ENCODE results near the gene TBL3. TPM values are rescaled to one million over a fixed set of nuclear protein-coding genes. Genes with fewer than 3 reads are reported as not detected.

The TBL3 gene
- total and polyA plus RNA-seq, 7 donors, result 31.5 to 78.0 (median 41.8) TPM

- no peaks in the 10 kb centered on the region for H3K9me3 ChIP-seq
- DNase-seq (no peak), ATAC-seq (no peak)
- intact Hi-C loops (cut with DNase I), result no loop called here
- H3K4me1 ChIP-seq, result peaks cover 21% of the 10 kb centered on the region
- no peak overlapping the region for H3K27ac ChIP-seq
- no peaks in the 10 kb centered on the region for H3K27me3 ChIP-seq (ENCODE audit: insufficient read depth in 3 of 3, low read length in 2 of 3)
- peaks cover 8 to 50% of the 10 kb centered on the region in 2 donors for H3K36me3 ChIP-seq (ENCODE audit: insufficient read depth in 1 of 2, low read depth in 1 of 2)
- TF ChIP-seq, protein P1, sequence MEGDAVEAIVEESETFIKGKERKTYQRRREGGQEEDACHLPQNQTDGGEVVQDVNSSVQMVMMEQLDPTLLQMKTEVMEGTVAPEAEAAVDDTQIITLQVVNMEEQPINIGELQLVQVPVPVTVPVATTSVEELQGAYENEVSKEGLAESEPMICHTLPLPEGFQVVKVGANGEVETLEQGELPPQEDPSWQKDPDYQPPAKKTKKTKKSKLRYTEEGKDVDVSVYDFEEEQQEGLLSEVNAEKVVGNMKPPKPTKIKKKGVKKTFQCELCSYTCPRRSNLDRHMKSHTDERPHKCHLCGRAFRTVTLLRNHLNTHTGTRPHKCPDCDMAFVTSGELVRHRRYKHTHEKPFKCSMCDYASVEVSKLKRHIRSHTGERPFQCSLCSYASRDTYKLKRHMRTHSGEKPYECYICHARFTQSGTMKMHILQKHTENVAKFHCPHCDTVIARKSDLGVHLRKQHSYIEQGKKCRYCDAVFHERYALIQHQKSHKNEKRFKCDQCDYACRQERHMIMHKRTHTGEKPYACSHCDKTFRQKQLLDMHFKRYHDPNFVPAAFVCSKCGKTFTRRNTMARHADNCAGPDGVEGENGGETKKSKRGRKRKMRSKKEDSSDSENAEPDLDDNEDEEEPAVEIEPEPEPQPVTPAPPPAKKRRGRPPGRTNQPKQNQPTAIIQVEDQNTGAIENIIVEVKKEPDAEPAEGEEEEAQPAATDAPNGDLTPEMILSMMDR (IDR thresholded peaks at IDR 0.05), result no peak
- 82 to 84% (median 82%) methylated on average over 32 to 37 of the region's 37 CpGs for WGBS, 3 donors
- no peak overlapping the region for H3K4me3 ChIP-seq
Measured at GRCh38 chr16:1978476-1979120, 6.7 kb downstream of the TBL3 start.

DNA sequence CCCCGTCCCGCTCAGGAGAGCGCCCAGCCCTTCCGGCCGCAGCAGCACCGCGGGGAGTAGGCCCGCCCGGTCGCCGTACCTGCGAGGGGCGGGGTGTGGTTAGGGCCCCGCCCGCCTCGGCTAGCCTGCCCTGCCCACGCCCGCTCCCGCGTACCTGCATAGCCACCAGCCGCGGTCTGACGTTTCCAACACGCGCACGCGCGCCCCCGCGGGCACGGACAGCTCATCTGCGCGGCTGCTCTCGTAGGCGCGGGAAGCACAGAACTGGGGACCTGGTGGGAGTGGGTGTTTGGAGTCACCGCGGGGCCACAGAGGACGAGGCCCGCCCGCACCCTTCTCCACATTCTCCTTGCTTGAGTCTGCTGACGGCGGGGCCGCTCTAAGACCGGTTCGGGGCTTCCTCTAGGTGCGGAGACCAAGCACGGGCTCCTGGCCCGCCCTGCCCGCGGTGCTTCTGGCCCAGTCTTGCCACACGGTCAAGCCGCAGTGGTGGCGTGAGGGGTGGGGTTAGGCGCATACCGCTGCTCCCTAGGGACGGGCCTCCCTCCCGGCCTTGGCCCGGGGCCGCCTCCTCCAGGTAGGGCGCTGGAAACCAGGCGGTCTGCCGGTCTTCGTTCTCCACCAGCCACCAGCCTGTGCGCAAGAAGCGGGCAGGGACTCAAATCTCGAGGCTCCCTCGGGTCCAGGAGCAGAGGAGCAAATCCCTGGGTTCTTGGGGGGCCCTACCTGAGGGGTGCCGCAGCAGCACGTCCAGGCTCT, 7.6 kb downstream of the TBL3 start:
- 50 to 60% (median 58%) methylated on average over 58 to 70 of the region's 70 CpGs for WGBS, 3 donors
- Histone ChIP-seq H3K4me1 (peaks cover 21% of the 10 kb centered on the region), H3K9me3 (no peaks in the 10 kb centered on the region), H3K4me3 (no peak overlapping the region), H3K27me3 (ENCODE audit: insufficient read depth in 3 of 3, low read length in 2 of 3) (no peaks in the 10 kb centered on the region), H3K27ac (no peak overlapping the region), H3K36me3 (ENCODE audit: insufficient read depth in 1 of 2, low read depth in 1 of 2) (peaks cover 8 to 48% of the 10 kb centered on the region in 2 donors)
- no peak for DNase-seq
- intact Hi-C loops (cut with DNase I), result no loop called here
- no peak for ATAC-seq
- TF ChIP-seq, protein P1 (IDR thresholded peaks at IDR 0.05), result no peak

DNA sequence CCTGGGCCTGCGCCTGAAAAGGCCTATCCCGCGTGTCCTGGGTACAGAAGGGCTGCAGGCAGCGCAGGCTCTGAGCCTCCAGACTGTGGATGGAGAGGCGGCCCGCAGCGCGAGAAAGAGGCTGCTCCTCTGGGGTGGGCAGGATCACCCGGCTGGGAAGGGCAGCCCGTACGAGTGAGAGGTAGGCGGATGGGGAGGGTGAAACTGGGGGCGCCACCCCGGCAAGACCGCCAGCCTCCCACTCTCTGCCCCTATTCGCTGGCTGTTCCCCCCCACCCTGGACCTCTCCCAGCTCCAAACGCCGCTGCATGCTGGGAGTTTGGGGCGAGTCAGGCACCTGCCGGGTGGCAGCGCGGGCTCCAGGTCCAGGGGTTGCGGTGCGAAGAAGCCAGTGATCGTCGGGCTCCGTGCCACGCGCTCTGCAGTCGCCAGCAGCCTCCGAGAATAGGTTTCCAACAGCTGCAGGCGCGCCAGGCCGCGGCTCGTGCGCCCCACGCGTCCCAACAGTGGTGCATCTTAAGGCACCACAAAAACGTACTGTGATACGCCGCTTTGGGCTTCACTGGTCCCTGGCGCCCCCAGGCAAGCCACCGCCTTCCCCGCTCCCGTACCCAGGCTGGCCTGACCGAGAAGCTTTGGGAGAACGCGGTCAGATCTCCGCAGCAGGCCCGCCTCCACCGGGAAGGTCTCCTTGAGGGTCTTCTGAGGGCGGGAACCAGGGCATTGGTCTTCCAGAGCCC, 8.3 kb downstream of the TBL3 start:
- TF ChIP-seq, protein P1 (IDR thresholded peaks at IDR 0.05), result no peak
- peak in 1 of 2 donors; percentile 80 for DNase-seq

DNA sequence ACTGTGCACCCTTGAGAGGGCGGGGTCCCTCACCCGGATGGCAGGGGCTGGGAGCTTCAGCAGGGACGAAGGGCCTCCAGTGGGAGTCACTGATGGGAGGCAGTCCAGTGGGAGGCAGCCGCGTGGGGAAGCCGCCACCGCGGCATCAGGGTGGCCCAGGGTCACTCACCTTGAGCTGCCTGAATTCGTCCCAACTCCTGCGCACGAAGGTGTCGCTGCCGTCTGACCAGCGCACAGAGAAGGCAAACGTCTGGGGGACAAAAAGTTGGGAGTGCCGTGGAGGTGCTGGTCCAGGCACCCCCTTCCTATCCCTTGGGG, 8.9 kb downstream of the TBL3 start:
- TF ChIP-seq, protein P1 (IDR thresholded peaks at IDR 0.05), result no peak
- H3K27me3 ChIP-seq (ENCODE audit: insufficient read depth in 3 of 3, low read length in 2 of 3), result no peaks in the 10 kb centered on the region
- H3K4me1 ChIP-seq, result peaks cover 32% of the 10 kb centered on the region
- DNase-seq (no peak), ATAC-seq (no peak)
- 32 to 38% (median 33%) methylated on average over 16 of the region's 16 CpGs for WGBS, 3 donors
- H3K27ac ChIP-seq, result no peak overlapping the region
- no peaks in the 10 kb centered on the region for H3K9me3 ChIP-seq
- intact Hi-C loops (cut with DNase I), result no loop called here
- no peak overlapping the region for H3K4me3 ChIP-seq
- H3K36me3 ChIP-seq (ENCODE audit: insufficient read depth in 1 of 2, low read depth in 1 of 2), result peaks cover 9 to 43% of the 10 kb centered on the region in 2 donors

More for the DNA sequence above, 8.3 kb downstream of the TBL3 start:
- peaks cover 8 to 43% of the 10 kb centered on the region in 2 donors for H3K36me3 ChIP-seq (ENCODE audit: insufficient read depth in 1 of 2, low read depth in 1 of 2)
- H3K4me3 ChIP-seq, result no peak overlapping the region
- no peaks in the 10 kb centered on the region for H3K27me3 ChIP-seq (ENCODE audit: insufficient read depth in 3 of 3, low read length in 2 of 3)
- intact Hi-C loops (cut with DNase I), result no loop called here
- H3K4me1 ChIP-seq, result peaks cover 29% of the 10 kb centered on the region
- peak; percentile 14 to 48 (median 43) for ATAC-seq
- H3K27ac ChIP-seq, result no peak overlapping the region
- WGBS, 3 donors, result 7 to 9% (median 8%) methylated on average over 49 to 53 of the region's 53 CpGs
- no peaks in the 10 kb centered on the region for H3K9me3 ChIP-seq
